HG03066 (cell line): ENCODE results near the gene BOLA1.
"Not testable (repeated sequence)": the region's sequence is repeated elsewhere in the genome, so short reads cannot be mapped to it uniquely, and the experiment has no call there.

Experiments
- ATAC-seq: cut with Tn5 transposase; IDR thresholded peaks from one replicate; pipeline ENCODE4 v1.9.1; 2021; ENCODE audit warnings: low read depth; ENCODE audit not compliant: unreplicated experiment

Gene BOLA1

GRCh38 chr1:149899460-149900284, at the start of gene BOLA1:
Gene BOLA1, plus strand, starts transcription at chr1:149899568. Its CDS starts 492 bp downstream, at chr1:149900060.
- ATAC-seq: peak; percentile 93

- ATAC-seq: no peak
Measured at GRCh38 chr1:149849947-149850360, 49.4 kb upstream of the BOLA1 start.

GRCh38 chr1:149850732-149851345, 48.5 kb upstream of the BOLA1 start:
- peak; percentile 40 for ATAC-seq

GRCh38 chr1:149851585-149852213, 47.7 kb upstream of the BOLA1 start:
- ATAC-seq: peak; percentile 29

GRCh38 chr1:149852263-149852662, 47.1 kb upstream of the BOLA1 start:
- peak; percentile 30 for ATAC-seq

- not testable (repeated sequence) for ATAC-seq
Measured at GRCh38 chr1:149860271-149860670, 39.1 kb upstream of the BOLA1 start.

GRCh38 chr1:149860684-149861496, 38.5 kb upstream of the BOLA1 start:
- peak; percentile 60 for ATAC-seq

GRCh38 chr1:149861497-149862054, 37.8 kb upstream of the BOLA1 start:
- ATAC-seq: not testable (repeated sequence)

GRCh38 chr1:149866887-149867286, 32.5 kb upstream of the BOLA1 start:
- not testable (repeated sequence) for ATAC-seq

GRCh38 chr1:149873060-149873459, 26.3 kb upstream of the BOLA1 start:
- ATAC-seq: not testable (repeated sequence)

GRCh38 chr1:149877211-149877946, 22.0 kb upstream of the BOLA1 start:
- ATAC-seq: no peak

GRCh38 chr1:149879556-149879955, 19.8 kb upstream of the BOLA1 start:
- ATAC-seq: no peak

- no peak for ATAC-seq
Measured at GRCh38 chr1:149881876-149882275, 17.5 kb upstream of the BOLA1 start.

- ATAC-seq: no peak
Measured at GRCh38 chr1:149883598-149884247, 15.6 kb upstream of the BOLA1 start.

GRCh38 chr1:149884433-149885338, 14.7 kb upstream of the BOLA1 start:
- no peak for ATAC-seq

GRCh38 chr1:149885339-149886120, 13.8 kb upstream of the BOLA1 start:
- no peak for ATAC-seq

- not testable (repeated sequence) for ATAC-seq
Measured at GRCh38 chr1:149886121-149886395, 13.3 kb upstream of the BOLA1 start.
